Amygdala (tissue), 56 donors: Measurements from ENCODE around the gene MAP3K20.
"Not testable (repeated sequence)": the region's sequence is repeated elsewhere in the genome, so short reads cannot be mapped to it uniquely, and the experiment has no call there.

Experiments used
- DNase-seq, 56 donors: peaks; one replicate each; lab custom pipeline; 2025; lab: John Stamatoyannopoulos, UW

The MAP3K20 gene

DNA sequence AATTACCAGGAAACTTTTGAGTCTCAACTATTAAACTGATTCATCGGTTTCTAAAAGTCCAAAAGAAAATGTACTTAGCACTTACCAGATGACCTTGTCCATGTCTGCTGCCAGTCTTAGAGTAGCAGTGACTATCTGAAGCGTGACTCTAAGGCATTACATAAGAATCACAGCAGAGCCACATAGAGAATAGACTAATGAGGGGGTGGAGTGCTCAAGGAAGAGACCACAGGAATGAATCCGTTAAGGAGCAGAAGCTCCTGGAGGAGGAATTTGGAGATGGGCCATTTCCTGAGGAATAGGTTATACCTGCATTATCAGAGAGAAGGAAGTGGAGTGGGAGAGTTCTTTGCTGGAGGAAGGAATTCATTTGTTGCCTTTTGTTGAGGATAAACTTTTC, 116.0 kb downstream of the MAP3K20 start:
- DNase-seq: no peak

DNA sequence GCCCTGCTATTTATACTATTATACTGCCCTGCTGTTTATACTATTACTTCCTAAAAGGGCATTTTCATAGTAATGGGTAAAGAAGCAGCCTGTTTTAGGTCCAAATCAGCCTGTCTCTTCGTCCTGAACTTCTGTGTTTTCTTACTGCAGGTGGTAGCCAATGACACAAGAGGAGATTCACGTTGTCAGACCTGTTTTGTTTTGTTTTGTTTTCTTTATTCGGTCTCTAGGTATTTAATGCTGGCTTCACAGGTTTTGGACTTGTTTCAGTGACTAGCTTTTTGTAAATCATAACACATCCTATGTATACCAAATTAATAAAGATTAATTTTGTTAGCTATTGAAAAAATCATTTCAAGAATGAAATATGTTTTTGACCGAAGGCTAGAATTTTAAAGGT, 116.4 kb downstream of the MAP3K20 start:
- no peak for DNase-seq

DNA sequence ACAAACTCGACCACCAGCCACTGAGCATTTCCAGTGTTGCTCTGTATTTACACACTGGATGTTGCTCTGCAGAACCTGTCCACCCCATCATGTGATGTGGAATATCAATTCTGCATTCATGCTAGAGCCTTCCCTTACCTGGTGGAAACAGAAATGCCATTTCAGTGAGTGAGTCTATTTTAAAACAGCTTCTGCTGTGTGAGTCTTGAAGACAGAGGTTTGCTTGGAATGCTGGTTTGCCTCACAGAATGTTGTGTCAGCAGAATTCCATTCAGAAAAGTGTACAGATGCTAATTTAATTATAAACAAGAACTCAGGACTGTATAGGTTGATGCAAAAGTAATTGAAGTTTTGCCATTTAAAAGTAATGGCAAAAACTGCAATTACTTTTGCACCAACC, 118.3 kb downstream of the MAP3K20 start:
- no peak for DNase-seq

DNA sequence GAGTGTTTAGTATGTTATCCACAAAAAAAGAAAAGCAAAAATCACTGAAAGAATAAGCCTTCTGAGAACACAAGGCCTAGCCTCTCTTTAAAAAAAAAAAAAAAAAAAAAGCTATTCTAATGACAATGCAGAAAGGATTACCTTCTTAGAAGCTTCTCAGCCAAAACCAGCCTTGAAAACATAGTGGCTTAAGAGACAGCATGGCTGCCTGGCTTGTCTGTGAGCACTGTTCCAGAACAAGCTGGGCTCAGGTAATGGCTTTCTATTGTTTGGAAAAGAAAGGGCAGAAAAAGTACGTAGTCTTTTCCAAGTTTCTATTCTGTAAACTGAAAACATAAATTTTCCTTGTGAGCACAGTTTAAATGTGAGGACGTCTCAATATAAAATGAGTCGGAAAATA, 119.5 kb downstream of the MAP3K20 start:
- no peak for DNase-seq

DNA sequence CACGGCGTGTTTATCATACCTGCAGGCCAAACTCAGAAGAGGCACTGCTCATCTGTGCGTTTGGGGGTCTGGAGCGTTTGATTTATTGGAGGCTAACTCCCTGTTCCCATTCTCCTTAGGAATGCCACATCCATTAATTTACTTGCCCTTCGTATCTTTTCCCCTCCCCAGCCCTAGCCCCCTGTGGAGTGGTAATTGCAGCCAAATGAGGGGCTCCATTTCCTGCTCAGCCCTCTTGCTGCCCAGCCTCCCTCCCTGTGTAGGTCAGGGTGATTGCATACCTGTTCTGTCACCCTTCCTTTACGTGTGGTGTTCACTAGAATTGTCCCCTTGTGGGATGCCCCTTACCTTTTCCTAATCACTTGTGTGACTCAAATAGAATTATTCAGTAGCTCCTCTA, 120.4 kb downstream of the MAP3K20 start:
- no peak for DNase-seq

DNA sequence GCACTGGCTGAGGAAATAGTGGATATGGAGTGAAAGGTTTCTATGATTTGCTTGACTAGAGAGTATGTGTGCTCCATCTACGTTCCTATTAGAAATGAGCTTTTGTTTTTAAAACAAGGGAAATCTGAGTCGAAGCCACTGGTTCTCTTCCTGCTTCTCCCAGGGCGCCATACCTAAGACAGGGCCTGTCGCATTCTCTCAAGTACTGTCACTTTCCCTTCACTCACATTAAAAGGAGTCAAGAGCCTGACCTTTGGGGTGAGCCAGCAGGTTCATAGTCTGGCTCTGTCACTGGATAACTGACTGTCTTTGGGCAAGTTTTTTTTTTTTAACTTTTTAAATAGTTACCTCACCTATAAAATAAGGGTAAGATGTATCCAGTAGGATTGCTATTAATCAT, 121.0 kb downstream of the MAP3K20 start:
- DNase-seq: no peak

DNA sequence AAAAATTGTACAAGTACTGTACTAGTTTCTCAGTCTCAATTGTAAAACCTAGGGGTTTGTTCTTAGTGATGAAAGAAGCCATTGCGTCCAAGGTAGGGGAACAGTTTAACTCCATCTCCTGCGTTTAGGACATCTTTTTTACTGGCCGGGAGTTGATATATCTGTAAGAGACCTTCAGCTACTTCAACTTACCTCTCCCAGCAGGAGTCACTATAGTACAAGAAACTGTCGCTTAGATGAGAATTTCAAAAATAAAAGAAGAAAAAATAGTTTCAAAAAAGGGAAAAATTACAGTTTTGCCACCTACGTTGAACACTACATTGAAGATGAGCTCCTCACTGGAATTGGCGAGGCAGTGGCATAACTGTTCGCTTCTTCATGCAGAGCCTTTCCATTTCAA, 122.7 kb downstream of the MAP3K20 start:
- DNase-seq: no peak

DNA sequence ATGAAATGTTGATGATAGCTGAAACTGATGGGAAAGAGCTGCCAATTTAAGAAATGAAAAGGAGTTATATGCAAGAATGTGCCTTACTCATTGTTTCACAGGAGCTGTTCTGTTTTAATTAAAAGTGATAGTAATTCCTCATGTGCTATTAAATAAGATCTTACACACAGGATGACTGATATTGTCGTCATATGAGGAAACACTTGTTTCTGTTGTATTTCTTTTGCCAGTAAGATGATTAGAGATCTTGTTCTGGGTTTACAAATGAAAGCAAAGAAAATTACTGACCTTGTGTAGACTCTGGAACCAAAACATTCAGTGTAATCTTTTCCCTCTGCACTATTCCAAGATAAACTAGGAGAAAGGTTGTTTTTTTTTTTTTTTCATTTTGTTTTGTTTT, 123.6 kb downstream of the MAP3K20 start:
- no peak for DNase-seq

DNA sequence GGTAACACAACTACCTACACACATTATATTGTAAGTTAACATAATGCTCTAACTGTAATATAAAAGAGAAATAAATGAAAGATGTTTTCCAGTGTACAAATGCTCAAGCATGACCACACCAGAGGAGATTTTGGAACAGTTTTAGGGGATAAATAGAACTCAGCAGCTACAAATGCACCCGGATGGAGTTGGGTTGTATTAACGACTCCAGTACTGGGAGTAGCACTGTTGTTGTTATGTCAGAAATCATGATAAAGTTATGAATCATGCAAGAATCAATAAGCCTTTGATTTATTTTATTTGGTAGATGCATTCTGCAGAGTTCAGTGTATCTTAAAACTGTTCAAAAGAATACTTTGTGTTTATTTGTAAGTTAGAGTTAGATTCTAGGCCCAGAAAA, 126.9 kb downstream of the MAP3K20 start:
- DNase-seq: no peak

DNA sequence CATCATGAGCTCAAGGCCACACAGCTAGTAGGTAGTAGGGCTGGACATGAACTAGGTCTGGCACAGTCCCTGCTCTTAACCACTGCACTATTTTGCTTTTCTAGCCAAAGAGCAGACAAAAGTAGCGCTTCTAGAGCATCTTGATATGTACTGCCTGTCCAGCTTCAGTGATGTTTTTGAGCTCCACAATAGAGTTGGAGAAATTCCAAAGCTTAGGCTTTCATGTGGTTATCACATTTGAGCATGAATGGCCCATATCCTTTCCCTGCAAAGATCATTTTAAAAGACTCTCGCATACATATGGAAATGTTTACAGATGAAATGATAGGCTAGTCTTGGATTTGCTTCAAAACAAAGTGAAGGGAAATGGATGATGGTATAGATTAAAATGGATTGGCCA, 128.7 kb downstream of the MAP3K20 start:
- no peak for DNase-seq

DNA sequence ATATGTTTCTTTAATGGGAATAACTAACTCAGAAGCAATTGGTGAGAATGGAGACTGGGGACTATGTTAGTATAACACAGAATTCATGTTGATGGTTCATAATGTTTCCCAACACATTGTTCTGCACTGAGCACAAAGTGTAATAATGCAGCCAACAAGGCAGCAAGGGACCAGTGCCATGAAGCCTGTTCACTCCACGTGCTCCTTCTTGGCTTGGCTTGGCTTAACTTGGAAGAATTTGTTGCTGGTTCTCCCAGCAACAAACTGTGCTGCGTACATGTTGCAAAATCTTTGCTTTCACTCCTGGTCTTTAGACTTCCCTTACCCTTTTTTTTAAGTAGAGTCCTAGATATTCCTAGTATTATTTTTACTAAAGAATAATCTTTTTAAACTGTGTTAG, 129.7 kb downstream of the MAP3K20 start:
- DNase-seq: peak in 10 of 56 donors; percentile 7 to 54 (median 34)

DNA sequence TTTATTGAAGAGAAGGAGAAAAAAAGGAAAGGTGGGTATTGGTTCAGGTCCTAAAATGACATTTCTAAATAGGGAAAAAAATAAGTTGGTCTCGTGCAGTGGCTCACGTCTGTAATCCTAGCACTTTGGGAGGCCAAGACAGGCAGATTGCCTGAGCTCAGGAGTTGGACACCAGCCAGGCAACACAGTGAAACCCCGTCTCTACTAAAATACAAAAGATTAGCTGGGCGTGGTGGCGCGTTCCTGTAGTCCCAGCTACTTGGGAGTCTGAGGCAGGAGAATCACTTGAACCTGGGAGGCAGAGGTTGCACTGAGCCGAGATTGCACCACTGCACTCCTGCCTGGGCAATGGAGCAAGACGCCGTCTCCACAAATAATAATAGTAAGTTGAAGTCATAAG, 131.5 kb downstream of the MAP3K20 start:
- not testable (repeated sequence) for DNase-seq

DNA sequence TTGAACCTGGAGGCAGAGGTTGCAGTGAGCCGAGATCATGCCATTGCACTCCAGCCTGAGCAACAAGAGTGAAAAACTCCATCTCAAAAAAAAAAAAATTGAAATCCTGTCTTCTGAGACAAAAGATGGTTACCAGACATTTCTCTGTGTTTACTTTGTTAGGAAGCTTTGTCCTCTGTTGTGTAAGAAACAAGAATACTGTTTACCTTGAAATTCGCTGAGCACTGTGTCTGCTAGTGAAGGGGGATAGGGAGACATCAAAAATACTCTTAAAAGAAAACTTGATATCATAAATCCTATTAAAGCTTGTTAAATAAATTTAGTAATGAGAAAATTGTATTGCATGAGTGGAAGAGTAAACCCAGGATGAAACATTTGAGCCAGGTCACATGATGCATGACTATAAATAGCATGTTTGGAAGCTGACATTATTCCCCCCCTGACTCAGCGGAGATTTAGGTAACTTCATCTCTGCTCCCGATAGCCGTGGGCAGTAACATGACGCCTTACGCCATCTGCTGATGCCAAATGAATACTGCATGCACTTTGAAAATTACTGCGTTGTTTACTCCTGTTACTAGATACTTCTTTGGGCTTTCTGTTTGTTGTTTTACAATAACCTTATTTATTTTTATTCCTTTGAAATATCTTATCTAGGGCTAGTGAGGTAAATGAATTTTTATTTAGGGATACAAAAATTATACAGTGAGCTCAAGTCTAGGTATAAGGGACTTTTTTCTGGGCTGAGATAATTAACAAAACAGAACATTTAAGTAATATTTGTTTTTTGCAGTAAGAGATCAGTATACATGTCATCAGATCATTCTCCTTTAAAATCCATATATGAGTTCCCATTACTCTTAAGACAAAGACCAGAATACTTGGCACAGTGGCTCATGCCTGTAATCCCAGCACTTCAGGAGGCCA, 134.9 kb downstream of the MAP3K20 start:
- peak in 34 of 56 donors; percentile 1 to 78 (median 21) for DNase-seq

DNA sequence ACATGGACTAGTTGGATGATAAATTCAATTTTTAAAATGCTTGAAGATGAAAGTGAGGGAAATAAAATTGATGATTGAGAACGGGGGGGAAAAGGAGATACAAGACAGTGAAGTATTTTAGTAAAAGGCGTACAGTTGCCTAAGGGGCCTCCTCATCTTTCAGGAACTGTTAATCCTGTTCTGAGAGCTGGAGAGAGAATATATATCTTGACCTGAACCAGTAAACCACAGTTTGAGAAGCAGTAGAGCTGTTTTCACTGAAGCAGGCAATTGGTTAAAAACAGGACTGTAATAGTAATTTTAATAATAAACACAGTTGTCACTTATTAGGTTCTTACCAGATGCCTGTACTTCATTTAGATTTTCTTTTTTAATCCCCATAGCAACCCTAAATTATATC, 137.5 kb downstream of the MAP3K20 start:
- DNase-seq: no peak

DNA sequence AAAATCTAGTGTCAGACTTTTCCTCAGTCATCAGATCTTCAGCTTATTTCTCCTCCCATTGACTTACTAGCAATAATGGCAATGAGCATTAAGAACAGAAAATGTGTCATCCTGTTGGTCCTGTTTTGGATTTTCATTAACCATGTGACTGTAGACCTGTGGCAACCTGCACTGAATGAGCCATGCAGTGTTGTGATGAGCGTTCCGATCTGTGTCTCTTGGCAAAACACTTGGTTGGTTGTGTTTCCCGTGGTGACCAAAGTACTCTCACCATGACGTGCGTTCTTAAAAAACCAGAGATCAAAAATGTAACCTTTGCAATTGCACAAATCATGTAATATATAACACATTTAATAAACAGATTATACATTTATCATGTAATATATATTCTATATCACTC, 138.6 kb downstream of the MAP3K20 start:
- no peak for DNase-seq

DNA sequence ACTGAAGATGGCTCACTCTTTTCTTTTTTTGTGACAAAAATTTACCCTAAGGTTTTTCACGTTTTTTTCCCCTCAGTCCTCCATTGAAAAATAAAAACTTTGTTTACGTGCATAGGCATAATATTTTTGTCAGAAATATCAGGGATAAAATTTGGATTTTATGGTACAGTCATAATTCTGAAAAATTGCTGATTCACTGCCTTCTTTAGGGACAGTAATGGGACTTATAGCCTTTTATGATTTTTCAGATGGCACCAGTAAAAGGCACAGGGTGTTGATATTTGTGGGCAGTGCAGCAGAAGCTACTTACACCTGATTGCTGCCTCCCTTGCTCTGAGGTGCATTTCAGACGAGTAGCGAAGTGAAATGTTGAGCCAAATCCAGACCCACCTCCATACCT, 139.7 kb downstream of the MAP3K20 start:
- no peak for DNase-seq

DNA sequence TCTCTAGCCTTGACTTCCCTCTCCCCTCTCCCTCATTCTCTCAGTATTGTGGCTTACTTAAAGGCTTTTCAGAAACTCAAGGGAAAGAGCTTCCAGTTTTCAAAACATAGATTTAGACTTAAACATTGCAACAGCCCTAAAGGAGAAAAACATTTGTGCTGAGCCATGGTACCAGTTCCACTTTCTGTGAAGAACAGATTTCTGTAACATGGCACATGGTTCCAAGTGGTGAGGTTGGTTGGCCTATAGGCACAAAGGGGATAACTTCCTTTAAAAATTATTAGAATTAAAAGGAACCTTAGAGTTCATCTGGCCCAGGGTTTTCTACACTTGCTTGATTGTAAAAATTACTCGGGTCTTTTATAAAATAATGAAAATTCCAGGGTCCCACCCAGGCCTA, 140.4 kb downstream of the MAP3K20 start:
- no peak for DNase-seq

DNA sequence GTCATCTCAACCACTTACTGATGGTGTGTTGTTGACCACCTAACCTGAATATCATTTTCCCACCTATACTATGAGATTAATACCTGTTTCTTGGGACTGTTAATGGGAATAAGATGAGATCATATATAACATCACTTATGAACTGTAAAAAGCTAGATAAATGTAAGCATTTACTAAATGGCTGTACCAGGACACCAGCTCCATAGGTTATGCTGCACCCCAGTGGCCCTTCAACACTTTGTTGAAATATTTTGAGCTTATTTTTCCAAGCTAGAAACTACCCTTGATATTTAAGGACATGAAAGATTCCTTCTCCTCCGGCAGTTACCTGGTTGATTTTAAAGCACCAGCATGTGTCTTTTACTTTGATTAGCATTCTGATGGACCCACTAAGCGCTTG, 141.0 kb downstream of the MAP3K20 start:
- DNase-seq: no peak

DNA sequence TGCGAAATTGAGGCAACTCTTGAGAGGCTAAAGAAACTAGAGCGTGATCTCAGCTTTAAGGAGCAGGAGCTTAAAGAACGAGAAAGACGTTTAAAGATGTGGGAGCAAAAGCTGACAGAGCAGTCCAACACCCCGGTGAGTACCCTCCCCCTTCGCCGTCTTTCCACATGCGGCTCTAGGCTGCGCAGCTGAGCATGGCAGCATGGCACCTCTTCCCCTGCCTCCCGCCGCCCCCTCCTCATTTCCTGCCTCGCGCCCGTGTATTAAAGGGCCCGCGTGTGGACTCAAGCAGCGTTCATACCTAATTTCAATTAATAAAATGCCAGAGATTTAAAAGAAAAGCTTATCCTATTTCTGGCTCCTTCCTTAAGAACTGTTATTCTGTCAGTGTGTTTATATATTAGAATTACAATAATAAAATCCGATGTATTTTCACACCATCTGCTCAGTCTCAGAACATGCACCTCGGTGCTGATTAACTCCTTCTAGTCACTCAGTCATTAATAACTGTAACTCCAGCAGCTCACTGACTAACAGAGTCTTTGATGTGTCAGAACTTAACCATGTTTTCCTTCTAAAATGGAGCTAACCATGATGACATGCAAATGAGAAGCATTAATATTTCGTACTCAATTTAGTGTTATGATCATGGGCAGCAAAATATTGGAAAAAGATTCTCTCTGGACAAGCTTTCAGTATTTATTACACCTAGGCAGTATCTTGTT, 141.6 kb downstream of the MAP3K20 start:
- peak in 8 of 56 donors; percentile 5 to 29 (median 13) for DNase-seq

DNA sequence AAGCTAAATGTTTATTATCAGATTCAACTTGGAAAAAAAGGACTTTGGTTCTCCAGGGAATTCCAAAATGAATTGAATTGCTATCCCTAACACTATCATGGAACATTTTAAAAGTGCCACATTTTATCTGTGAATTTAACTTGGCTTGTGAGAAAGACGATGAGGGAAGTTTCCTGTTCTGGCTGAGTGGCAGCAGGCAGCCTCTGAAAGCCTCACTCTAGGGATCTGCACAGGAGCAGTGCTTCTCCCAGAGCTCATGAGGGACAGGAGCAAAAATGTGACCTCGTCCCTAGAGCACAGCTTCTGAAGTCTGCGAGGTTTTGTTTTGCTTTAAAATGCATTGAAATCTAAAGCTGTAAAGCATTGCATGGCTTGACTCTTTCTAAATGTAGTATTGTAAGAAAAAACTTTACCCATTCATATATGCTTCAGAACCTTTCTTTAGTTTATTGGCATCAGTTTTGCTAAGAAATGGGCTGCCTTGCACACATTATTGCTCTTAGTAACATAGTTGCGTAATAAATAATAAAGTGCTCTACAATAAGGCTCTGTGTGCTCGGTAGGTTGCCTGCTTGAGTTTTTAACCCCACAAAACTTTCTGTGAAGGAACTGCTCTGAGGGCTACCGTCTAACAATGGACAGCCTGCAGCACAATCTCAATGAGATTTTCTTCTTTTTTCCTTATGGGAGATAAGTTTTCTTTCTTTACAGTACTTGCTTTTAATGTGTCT, 142.8 kb downstream of the MAP3K20 start:
- peak in 1 of 56 donors; percentile 8 for DNase-seq

DNA sequence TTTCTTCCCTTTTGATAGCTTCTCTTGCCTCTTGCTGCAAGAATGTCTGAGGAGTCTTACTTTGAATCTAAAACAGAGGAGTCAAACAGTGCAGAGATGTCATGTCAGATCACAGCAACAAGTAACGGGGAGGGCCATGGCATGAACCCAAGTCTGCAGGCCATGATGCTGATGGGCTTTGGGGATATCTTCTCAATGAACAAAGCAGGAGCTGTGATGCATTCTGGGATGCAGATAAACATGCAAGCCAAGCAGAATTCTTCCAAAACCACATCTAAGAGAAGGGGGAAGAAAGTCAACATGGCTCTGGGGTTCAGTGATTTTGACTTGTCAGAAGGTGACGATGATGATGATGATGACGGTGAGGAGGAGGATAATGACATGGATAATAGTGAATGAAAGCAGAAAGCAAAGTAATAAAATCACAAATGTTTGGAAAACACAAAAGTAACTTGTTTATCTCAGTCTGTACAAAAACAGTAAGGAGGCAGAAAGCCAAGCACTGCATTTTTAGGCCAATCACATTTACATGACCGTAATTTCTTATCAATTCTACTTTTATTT, 145.6 kb downstream of the MAP3K20 start:
- DNase-seq: no peak
